Hepatocyte (in vitro differentiated cells): ENCODE data around the gene TEKT3. TPM values are rescaled to one million over a fixed set of nuclear protein-coding genes. Genes with fewer than 3 reads are reported as not detected.

Source experiments
- DNase-seq: peaks from one replicate; pipeline ENCODE4 v3.0.0-alpha.2; 2016; ENCODE audit warnings: low spot score
- H2AFZ ChIP-seq: fragments of 200-600 bp; sonication (generic); 2 replicates; pipeline ENCODE4 v1.6.0; 2016; ENCODE audit warnings: antibody characterized with exemption, mild to moderate bottlenecking
- H3K27ac ChIP-seq: fragments of 200-600 bp; sonication (generic); 2 replicates; pipeline ENCODE4 v1.5.1; 2016; ENCODE audit warnings: mild to moderate bottlenecking
- H3K27me3 ChIP-seq: fragments of 200-600 bp; sonication (generic); 2 replicates; pipeline ENCODE4 v1.6.1; 2016
- H3K36me3 ChIP-seq: fragments of 200-600 bp; sonication (generic); replicated peaks from 2 replicates; pipeline ENCODE4 v1.5.1; 2016; ENCODE audit warnings: low read depth; ENCODE audit not compliant: insufficient read depth
- H3K4me1 ChIP-seq: fragments of 200-600 bp; sonication (generic); 2 replicates; pipeline ENCODE4 v1.5.1; 2016; ENCODE audit warnings: mild to moderate bottlenecking, moderate library complexity; ENCODE audit not compliant: insufficient read depth
- H3K4me2 ChIP-seq: fragments of 200-600 bp; sonication (generic); 2 replicates; pipeline ENCODE4 v1.6.0; 2016
- H3K4me3 ChIP-seq: fragments of 200-600 bp; sonication (generic); 2 replicates; pipeline ENCODE4 v1.5.1; 2016; ENCODE audit warnings: mild to moderate bottlenecking
- H3K79me2 ChIP-seq: fragments of 200-600 bp; sonication (generic); 2 replicates; pipeline ENCODE4 v1.6.0; 2017; ENCODE audit warnings: mild to moderate bottlenecking
- H3K9me2 ChIP-seq: fragments of 200-600 bp; sonication (generic); replicated peaks from 2 replicates; pipeline ENCODE4 v1.6.0; 2017; ENCODE audit warnings: mild to moderate bottlenecking; ENCODE audit not compliant: insufficient read depth
- H3K9me3 ChIP-seq: fragments of 200-600 bp; sonication (generic); 2 replicates; pipeline ENCODE4 v1.5.1; 2016; ENCODE audit warnings: low read depth, mild to moderate bottlenecking
- H4K20me1 ChIP-seq: fragments of 200-600 bp; sonication (generic); 2 replicates; pipeline ENCODE4 v1.6.0; 2016; ENCODE audit warnings: mild to moderate bottlenecking; ENCODE audit not compliant: insufficient read depth, poor library complexity, severe bottlenecking
- CTCF ChIP-seq: fragments of 200-600 bp; sonication (generic); IDR thresholded peaks from 2 replicates; pipeline ENCODE4 v1.5.1; 2016; ENCODE audit warnings: antibody characterized with exemption, mild to moderate bottlenecking; ENCODE audit not compliant: poor library complexity
- EZH2 ChIP-seq: fragments of 200-600 bp; sonication (generic); IDR thresholded peaks from 2 replicates; pipeline ENCODE4 v1.6.1; 2016; ENCODE audit warnings: antibody characterized with exemption, mild to moderate bottlenecking, borderline replicate concordance
- EZH2phosphoT487 ChIP-seq: fragments of 200-600 bp; sonication (generic); IDR thresholded peaks from one replicate; pipeline ENCODE4 v1.6.1; 2018; ENCODE audit warnings: antibody characterized with exemption, mild to moderate bottlenecking, low read depth, moderate library complexity; ENCODE audit not compliant: unreplicated experiment, severe bottlenecking
- WGBS: methylation state at CpG from one replicate; pipeline ENCODE4 v1.1.6; 2016; ENCODE audit warnings: low lambda C conversion rate; ENCODE audit errors: missing lambda C conversion rate; 5-methylcytosine and 5-hydroxymethylcytosine counted together
- polyA plus RNA-seq: library from polyadenylated mRNA; unstranded; fragments of >200 nt; fragmentation: Nextera tagmentation; extraction: Ambion mirVana; gene quantifications from 2 replicates; pipeline ENCODE4 v1.2.1, GENCODE V29; 2016
- total RNA-seq: library from RNA; depleted of rRNA; stranded (reverse); fragments of >200 nt; gene quantifications from 2 replicates; pipeline ENCODE4 v1.2.3, GENCODE V29; 2014

Gene TEKT3
- total and polyA plus RNA-seq, 2 experiments from 2014 or later = 0.45 to 1.9 TPM

DNA sequence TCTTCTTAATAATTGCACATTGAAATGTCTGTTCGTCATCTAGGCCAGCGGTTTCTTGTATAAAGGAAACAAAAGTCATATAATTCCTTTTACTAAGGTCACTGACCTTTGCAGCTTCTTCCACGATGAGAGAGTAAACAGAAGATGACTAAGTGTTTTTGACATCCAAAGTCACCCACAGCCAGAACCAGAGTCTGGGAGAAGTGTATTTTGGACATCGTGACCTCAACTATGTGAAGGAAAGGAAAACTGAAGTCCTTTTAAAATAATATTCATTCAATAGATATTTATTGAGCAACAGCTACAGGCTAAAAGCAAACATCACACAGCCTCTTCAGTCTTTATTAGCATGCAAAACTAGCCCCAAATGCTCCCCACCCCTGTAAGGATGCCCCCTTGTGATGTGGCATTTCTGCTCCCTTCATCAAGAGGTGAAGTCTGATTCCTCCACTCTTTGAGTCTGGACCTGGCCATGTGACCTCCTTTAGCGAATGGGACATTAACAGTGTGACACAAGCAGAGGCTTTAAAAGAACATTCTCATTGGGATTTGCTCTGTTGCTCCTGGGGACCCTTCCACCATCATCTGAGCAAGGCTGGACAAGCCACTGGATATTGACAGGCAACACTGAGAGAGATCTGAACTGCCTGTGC lies 68.1 kb downstream of the TEKT3 start:
- Histone ChIP-seq H3K4me2 (no peak overlapping the region), H3K9me3 (no peaks in the 10 kb centered on the region), H3K9me2 (no peaks in the 10 kb centered on the region), H3K36me3 (no peaks in the 10 kb centered on the region), H3K79me2 (no peaks in the 10 kb centered on the region), H3K4me3 (no peak overlapping the region), H3K4me1 (no peaks in the 10 kb centered on the region), H3K27me3 (no peaks in the 10 kb centered on the region), H2AFZ (no peak overlapping the region), H4K20me1 (no peaks in the 10 kb centered on the region), H3K27ac (no peak overlapping the region)
- no peak for DNase-seq
- TF ChIP-seq CTCF (no peak), EZH2 (no peak), EZH2phosphoT487 (no peak)
- 61% methylated on average over 5 of the region's 5 CpGs for WGBS

GRCh38 chr17:15271741-15272140 lies 69.7 kb downstream of the TEKT3 start:
- Histone ChIP-seq H3K4me1 (no peaks in the 10 kb centered on the region), H3K4me2 (no peak overlapping the region), H3K9me2 (no peaks in the 10 kb centered on the region), H3K27ac (no peak overlapping the region), H3K79me2 (no peaks in the 10 kb centered on the region), H2AFZ (no peak overlapping the region), H3K4me3 (no peak overlapping the region), H3K36me3 (no peaks in the 10 kb centered on the region), H3K27me3 (no peaks in the 10 kb centered on the region), H3K9me3 (no peaks in the 10 kb centered on the region), H4K20me1 (no peaks in the 10 kb centered on the region)
- no peak for TF ChIP-seq EZH2
- no peak for TF ChIP-seq CTCF
- no peak for TF ChIP-seq EZH2phosphoT487
- 90% methylated on average over 6 of the region's 6 CpGs for WGBS
- no peak for DNase-seq

DNA sequence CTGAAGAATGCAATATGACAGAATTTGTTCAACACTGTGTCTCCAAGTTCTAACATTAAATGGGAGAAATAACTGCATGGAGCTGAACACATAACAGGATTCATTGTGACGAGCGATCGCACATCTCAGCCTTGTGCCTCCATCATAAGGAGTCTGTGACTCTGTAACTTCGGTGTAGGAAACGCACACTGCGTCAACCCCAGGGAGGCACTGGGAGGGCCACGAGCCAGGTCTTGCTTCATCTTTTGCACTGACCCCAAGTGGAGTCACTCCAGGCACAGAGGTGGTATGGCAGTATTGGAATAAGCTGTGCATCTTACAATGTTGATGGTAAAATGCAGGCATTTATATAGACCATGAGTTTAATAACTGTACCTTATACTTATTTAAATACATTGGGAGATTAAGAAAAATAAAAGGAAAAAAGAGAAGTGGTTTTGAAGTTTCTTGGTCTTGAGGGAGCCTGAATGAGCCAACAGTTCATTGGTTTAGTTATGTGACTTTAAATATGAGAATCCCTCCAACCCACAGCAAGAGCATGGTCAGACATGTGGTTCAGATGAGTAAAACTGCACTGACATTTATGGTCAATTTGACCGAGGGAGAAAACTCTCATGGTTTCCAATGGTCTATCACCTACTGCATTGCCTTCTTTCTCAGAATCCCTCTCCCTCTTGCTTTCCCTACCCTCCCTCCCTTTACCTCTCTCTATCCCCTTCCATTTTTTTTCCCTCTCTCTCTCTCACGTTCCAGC lies 70.6 kb downstream of the TEKT3 start:
- no peaks in the 10 kb centered on the region for H3K79me2 ChIP-seq
- no peaks in the 10 kb centered on the region for H3K9me2 ChIP-seq
- H2AFZ ChIP-seq = no peak overlapping the region
- H3K4me2 ChIP-seq = no peak overlapping the region
- no peaks in the 10 kb centered on the region for H3K27me3 ChIP-seq
- DNase-seq = no peak
- H3K9me3 ChIP-seq = no peaks in the 10 kb centered on the region
- no peaks in the 10 kb centered on the region for H3K36me3 ChIP-seq
- whole genome bisulfite sequencing = 93% methylated on average over 9 of the region's 9 CpGs
- H3K4me3 ChIP-seq = no peak overlapping the region
- TF ChIP-seq EZH2 (no peak), EZH2phosphoT487 (no peak)
- no peaks in the 10 kb centered on the region for H4K20me1 ChIP-seq
- H3K4me1 ChIP-seq = no peaks in the 10 kb centered on the region
- no peak overlapping the region for H3K27ac ChIP-seq

DNA sequence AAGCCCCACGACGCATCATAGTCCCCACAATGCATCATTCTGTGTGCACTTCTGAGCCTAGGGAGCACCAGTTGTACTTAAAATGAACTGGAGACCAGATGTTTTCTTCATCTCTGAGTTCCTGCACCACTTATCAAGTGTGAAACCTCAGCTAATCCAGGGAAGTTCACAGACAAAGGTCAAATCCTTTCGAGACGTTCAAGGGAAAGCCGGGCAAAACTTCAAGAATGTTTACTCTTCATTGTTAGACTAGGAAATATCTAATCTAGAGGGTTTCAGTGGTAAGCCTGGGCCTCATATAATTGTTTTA lies 71.7 kb downstream of the TEKT3 start:
- Histone ChIP-seq H3K4me1 (no peaks in the 10 kb centered on the region), H3K9me3 (no peaks in the 10 kb centered on the region), H3K27me3 (peaks cover 3% of the 10 kb centered on the region), H3K79me2 (no peaks in the 10 kb centered on the region), H3K9me2 (no peaks in the 10 kb centered on the region), H3K4me2 (no peak overlapping the region), H3K27ac (no peak overlapping the region), H2AFZ (no peak overlapping the region), H3K36me3 (no peaks in the 10 kb centered on the region), H4K20me1 (no peaks in the 10 kb centered on the region), H3K4me3 (no peak overlapping the region)
- DNase-seq = no peak
- no peak for TF ChIP-seq EZH2phosphoT487
- TF ChIP-seq EZH2 = no peak
- TF ChIP-seq CTCF = no peak
- 41% methylated on average over 5 of the region's 5 CpGs for WGBS
